ENCODE data around the gene INSM1.

DNA sequence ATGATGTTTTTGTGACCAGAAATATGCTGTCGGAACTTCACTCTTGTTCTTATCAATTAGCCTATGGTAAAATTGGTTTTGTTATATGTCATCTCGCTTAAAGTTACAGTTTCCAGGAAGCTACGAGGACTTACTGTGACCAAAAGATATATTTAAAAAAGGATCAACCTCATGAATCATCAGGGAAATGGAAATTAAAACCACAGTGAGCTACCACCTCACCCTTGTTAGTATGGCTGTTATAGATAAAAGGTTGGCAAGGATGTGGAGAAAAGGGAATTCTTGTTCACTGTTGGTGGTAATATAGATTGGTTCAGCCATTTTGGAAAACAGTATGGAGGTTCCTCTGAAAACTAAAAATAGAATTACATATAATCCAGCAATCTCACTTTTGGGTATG, 14.3 kb upstream of the INSM1 start:
- TF ChIP-seq EZH2 (IDR thresholded peaks at IDR 0.05; ENCODE audit: low read length, missing control alignments) (no peak), CTCF (conservative IDR thresholded peaks at IDR 0.05 in 1 of 2, IDR thresholded peaks at IDR 0.05 in 1 of 2; ENCODE audit: low read depth in 1 of 2, low read length in 2 of 2) (no peak)
